Caco-2 (cell line): ENCODE measurements around the gene FAIM. TPM values are rescaled to one million over a fixed set of nuclear protein-coding genes. Genes with fewer than 3 reads are reported as not detected.

Experiments
- BruUV-seq: library from RNA; stranded (reverse); fragments of 400-500 nt; replicated peaks from 2 replicates; lab custom pipeline; 2021; lab: Mats Ljungman, UMichigan
- CTCF ChIA-PET: fragments of 300-600 bp; sonication (Branson Sonifier 250); formaldehyde crosslinking; loops from one replicate; lab custom pipeline; 2022; ENCODE audit warnings: antibody characterized with exemption; lab: Charles Lee
- POLR2A ChIA-PET: fragments of 300-600 bp; sonication (Branson Sonifier 250); formaldehyde crosslinking; loops from one replicate; lab custom pipeline; 2022; ENCODE audit warnings: antibody characterized with exemption; lab: Charles Lee
- DNase-seq, 2 experiments: peaks; one replicate each; pipeline versions ENCODE4 v3.0.0 to v3.0.0-alpha.2; 2020 to 2022
- H3K27me3 ChIP-seq: replicated peaks from 2 replicates; pipeline ENCODE4 v1.6.0; 2011; ENCODE audit warnings: low read length; ENCODE audit not compliant: control insufficient read depth, insufficient read depth
- H3K36me3 ChIP-seq: 2 replicates; pipeline ENCODE4 v1.5.1; 2011; ENCODE audit warnings: low read length; ENCODE audit not compliant: control insufficient read depth, insufficient read depth
- H3K4me1 ChIP-seq: fragments of 250-450 bp; sonication (Bioruptor Pico); 2 replicates; pipeline ENCODE4 v1.5.1; 2020; ENCODE audit warnings: mild to moderate bottlenecking
- H3K4me3 ChIP-seq: 2 replicates; pipeline ENCODE4 v1.5.1; 2011; ENCODE audit warnings: low read depth, mild to moderate bottlenecking, control low read depth, low read length
- H3K9me3 ChIP-seq: fragments of 250-450 bp; sonication (Bioruptor Pico); 2 replicates; pipeline ENCODE4 v1.5.1; 2020; ENCODE audit warnings: mild to moderate bottlenecking, moderate library complexity
- H3K27ac Mint-ChIP-seq: one replicate; pipeline ENCODE4 v1.8.0; 2022; ENCODE audit warnings: mixed read lengths; ENCODE audit not compliant: unreplicated experiment
- H3K27me3 Mint-ChIP-seq: one replicate; pipeline ENCODE4 v1.8.0; 2022; ENCODE audit warnings: mixed read lengths; ENCODE audit not compliant: insufficient read depth, unreplicated experiment
- H3K36me3 Mint-ChIP-seq: one replicate; pipeline ENCODE4 v1.8.0; 2022; ENCODE audit warnings: mild to moderate bottlenecking, mixed read lengths; ENCODE audit not compliant: insufficient read depth, unreplicated experiment
- H3K4me1 Mint-ChIP-seq: one replicate; pipeline ENCODE4 v1.8.0; 2022; ENCODE audit warnings: low read depth, mixed read lengths; ENCODE audit not compliant: unreplicated experiment
- H3K4me3 Mint-ChIP-seq: one replicate; pipeline ENCODE4 v1.8.0; 2022; ENCODE audit warnings: mild to moderate bottlenecking, moderate library complexity, mixed read lengths; ENCODE audit not compliant: unreplicated experiment
- H3K9me3 Mint-ChIP-seq: one replicate; pipeline ENCODE4 v1.8.0; 2022; ENCODE audit warnings: mixed read lengths; ENCODE audit not compliant: unreplicated experiment
- intact Hi-C: fragments of 100-400 bp; cut with micrococcal nuclease; formaldehyde crosslinking; loops from one replicate; pipeline ENCODE4 v1.10.0; 2022; ENCODE audit not compliant: unreplicated experiment
- total RNA-seq: library from RNA; stranded (reverse); gene quantifications from 2 replicates; pipeline ENCODE4 v1.2.3, GENCODE V29; 2022
- TF ChIP-seq, protein P1 (sequence below), 2 experiments: fragments of 200-600 bp in 1 of 2; IDR thresholded peaks; 1 replicate in 1 of 2; 2 replicates in 1 of 2; pipeline versions ENCODE4 v1.5.1 to v1.8.0; 2011 to 2022; ENCODE audit warnings: antibody characterized with exemption in 1 of 2, control low read depth in 1 of 2, inconsistent platforms in 1 of 2, low read depth in 1 of 2, low read length in 1 of 2, mild to moderate bottlenecking in 1 of 2, moderate library complexity in 1 of 2; ENCODE audit not compliant: insufficient read depth in 1 of 2, severe bottlenecking in 1 of 2, unreplicated experiment in 1 of 2

FAIM gene
- total RNA-seq, 1 experiment from 2014 or later: 22.5 TPM

GRCh38 chr3:138653567-138653966, 45.0 kb downstream of the FAIM start:
- Histone ChIP-seq H3K4me1 (no peaks in the 10 kb centered on the region), H3K27me3 (no peaks in the 10 kb centered on the region), H3K4me3 (no peak overlapping the region), H3K36me3 (peaks cover 8% of the 10 kb centered on the region), H3K9me3 (no peaks in the 10 kb centered on the region)
- Mint-ChIP-seq H3K27ac (no peak overlapping the region), H3K4me1 (no peaks in the 10 kb centered on the region), H3K27me3 (no peaks in the 10 kb centered on the region), H3K9me3 (no peaks in the 10 kb centered on the region), H3K4me3 (no peak overlapping the region), H3K36me3 (peaks cover 52% of the 10 kb centered on the region)
- intact Hi-C loops: no loop called here
- ChIA-PET CTCF (no interaction called here), POLR2A (no interaction called here)
- DNase-seq: no peak
- TF ChIP-seq, protein P1, sequence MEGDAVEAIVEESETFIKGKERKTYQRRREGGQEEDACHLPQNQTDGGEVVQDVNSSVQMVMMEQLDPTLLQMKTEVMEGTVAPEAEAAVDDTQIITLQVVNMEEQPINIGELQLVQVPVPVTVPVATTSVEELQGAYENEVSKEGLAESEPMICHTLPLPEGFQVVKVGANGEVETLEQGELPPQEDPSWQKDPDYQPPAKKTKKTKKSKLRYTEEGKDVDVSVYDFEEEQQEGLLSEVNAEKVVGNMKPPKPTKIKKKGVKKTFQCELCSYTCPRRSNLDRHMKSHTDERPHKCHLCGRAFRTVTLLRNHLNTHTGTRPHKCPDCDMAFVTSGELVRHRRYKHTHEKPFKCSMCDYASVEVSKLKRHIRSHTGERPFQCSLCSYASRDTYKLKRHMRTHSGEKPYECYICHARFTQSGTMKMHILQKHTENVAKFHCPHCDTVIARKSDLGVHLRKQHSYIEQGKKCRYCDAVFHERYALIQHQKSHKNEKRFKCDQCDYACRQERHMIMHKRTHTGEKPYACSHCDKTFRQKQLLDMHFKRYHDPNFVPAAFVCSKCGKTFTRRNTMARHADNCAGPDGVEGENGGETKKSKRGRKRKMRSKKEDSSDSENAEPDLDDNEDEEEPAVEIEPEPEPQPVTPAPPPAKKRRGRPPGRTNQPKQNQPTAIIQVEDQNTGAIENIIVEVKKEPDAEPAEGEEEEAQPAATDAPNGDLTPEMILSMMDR (IDR thresholded peaks at IDR 0.05; ENCODE audit: insufficient read depth in 1 of 2, low read depth in 1 of 2, low read length in 1 of 2, severe bottlenecking in 1 of 2, unreplicated experiment in 1 of 2): no peak
- BruUV-seq: no TSS peak

DNA sequence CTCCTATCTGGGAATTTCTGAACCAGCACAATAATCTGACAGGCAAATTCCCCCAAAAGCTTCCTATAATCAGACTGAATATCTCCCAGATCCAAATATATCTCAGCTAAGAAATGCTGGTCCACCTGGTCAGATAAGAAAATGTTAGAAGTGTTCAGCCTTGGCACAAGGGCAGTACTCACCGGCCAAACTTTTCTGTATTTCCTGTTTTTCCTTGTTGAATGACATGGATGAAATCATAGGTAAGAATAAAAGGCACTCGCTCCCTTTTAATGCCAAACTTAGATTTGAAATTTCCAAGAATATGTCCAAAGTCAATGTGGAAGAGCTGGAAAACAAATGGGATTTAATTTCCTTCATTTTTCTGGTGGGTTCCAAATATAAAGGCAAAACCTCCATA, 48.9 kb downstream of the FAIM start:
- ChIA-PET CTCF (no interaction called here), POLR2A (no interaction called here)
- H3K4me1 Mint-ChIP-seq: no peaks in the 10 kb centered on the region
- DNase-seq: no peak
- H3K9me3 ChIP-seq: no peaks in the 10 kb centered on the region
- no peak overlapping the region for H3K4me3 Mint-ChIP-seq
- BruUV-seq: no TSS peak
- no peaks in the 10 kb centered on the region for H3K27me3 ChIP-seq
- H3K27ac Mint-ChIP-seq: no peak overlapping the region
- no peaks in the 10 kb centered on the region for H3K4me1 ChIP-seq
- H3K36me3 Mint-ChIP-seq: peaks cover 25% of the 10 kb centered on the region
- no peaks in the 10 kb centered on the region for H3K9me3 Mint-ChIP-seq
- TF ChIP-seq, protein P1 (IDR thresholded peaks at IDR 0.05; ENCODE audit: insufficient read depth in 1 of 2, low read depth in 1 of 2, low read length in 1 of 2, severe bottlenecking in 1 of 2, unreplicated experiment in 1 of 2): no peak
- H3K4me3 ChIP-seq: no peak overlapping the region
- no peaks in the 10 kb centered on the region for H3K36me3 ChIP-seq
- H3K27me3 Mint-ChIP-seq: no peaks in the 10 kb centered on the region
- intact Hi-C loops: no loop called here

DNA sequence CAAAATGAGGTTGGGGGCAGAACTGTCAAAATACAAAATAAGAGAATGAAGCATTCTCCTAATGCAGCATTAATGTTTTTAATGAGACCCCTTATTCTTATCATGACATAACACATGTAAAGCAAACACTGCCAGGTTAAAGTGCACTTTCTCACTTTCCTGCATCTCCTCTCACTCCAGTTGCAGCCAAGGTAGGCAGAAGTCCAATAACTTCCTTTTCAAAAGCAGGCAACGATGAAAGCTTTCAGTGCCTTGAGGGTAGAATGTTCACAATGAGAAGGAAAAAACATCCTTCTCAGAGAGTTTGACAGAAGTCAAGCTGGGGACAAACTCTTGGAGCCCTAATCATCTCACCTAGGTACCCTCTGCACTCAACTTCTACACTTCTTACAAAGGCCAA, 59.5 kb downstream of the FAIM start:
- Histone ChIP-seq H3K4me1 (peaks cover 38% of the 10 kb centered on the region), H3K9me3 (no peaks in the 10 kb centered on the region), H3K27me3 (no peaks in the 10 kb centered on the region), H3K36me3 (no peaks in the 10 kb centered on the region; the same call in none of the 2 replicates), H3K4me3 (no peak overlapping the region)
- Mint-ChIP-seq H3K27ac (no peak overlapping the region), H3K36me3 (peaks cover 40% of the 10 kb centered on the region), H3K4me3 (no peak overlapping the region), H3K27me3 (no peaks in the 10 kb centered on the region), H3K9me3 (no peaks in the 10 kb centered on the region), H3K4me1 (peaks cover 37% of the 10 kb centered on the region)
- no peak for DNase-seq
- CTCF ChIA-PET: no interaction called here
- POLR2A ChIA-PET: no interaction called here
- TF ChIP-seq, protein P1 (IDR thresholded peaks at IDR 0.05; ENCODE audit: insufficient read depth in 1 of 2, low read depth in 1 of 2, low read length in 1 of 2, severe bottlenecking in 1 of 2, unreplicated experiment in 1 of 2): no peak
- BruUV-seq: no TSS peak
- intact Hi-C loops: no loop called here
